A549 (cell line): ENCODE data around the gene EOGT. TPM values are rescaled to one million over a fixed set of nuclear protein-coding genes. Genes with fewer than 3 reads are reported as not detected.
A peak's percentile ranks its signal among the peaks of the same experiment; 100 is the strongest.

Experiments used
- ATAC-seq, 2 experiments: fragments of 200-7000 bp in 1 of 2; fragments of >200 bp in 1 of 2; cut with Nextera tagmentation in 1 of 2; cut with Tn5 transposase in 1 of 2; 3 replicates each; pipeline versions ENCODE4 v1.8.0 to v1.9.1; 2018 to 2020; ENCODE audit warnings: mild to moderate bottlenecking in 1 of 2, moderate library complexity in 1 of 2
- CTCF ChIA-PET: fragments of 300-600 bp; sonication (Branson Sonifier 250); formaldehyde crosslinking; extraction: SDS; loops from one replicate; lab custom pipeline; 2021; ENCODE audit warnings: antibody characterized with exemption, inconsistent platforms; lab: Yijun Ruan, JAX
- POLR2A ChIA-PET: fragments of 350-600 bp; formaldehyde crosslinking; extraction: SDS; loops from one replicate; lab custom pipeline; 2021; ENCODE audit warnings: antibody characterized with exemption, inconsistent platforms; lab: Yijun Ruan, JAX
- DNase-seq, 2 experiments: peaks; one replicate each; pipeline versions ENCODE4 v3.0.0 to v3.0.0-alpha.2; 2011 to 2016; ENCODE audit warnings: low read depth in 1 of 2, low spot score in 1 of 2
- FAIRE-seq: peaks from 2 replicates; lab custom pipeline; 2011; peaks lifted over from hg19 to GRCh38; lab: Jason Lieb, UNC
- H3K27ac ChIP-seq, 2 experiments: fragments of >200 bp; sonication (Bioruptor Twin); formaldehyde crosslinking; 3 replicates each; pipeline ENCODE4 v1.5.1; 2016 to 2017
- H3K4me1 ChIP-seq: fragments of >200 bp; sonication (Bioruptor Twin); formaldehyde crosslinking; 3 replicates; pipeline ENCODE4 v1.6.1; 2016
- H3K4me2 ChIP-seq: fragments of >200 bp; sonication (Bioruptor Twin); formaldehyde crosslinking; 3 replicates; pipeline ENCODE4 v1.6.1; 2016
- H3K4me3 ChIP-seq: fragments of >200 bp; sonication (Bioruptor Twin); formaldehyde crosslinking; 3 replicates; pipeline ENCODE4 v1.5.1; 2016
- H3K9me3 ChIP-seq: fragments of >200 bp; sonication (Bioruptor Twin); formaldehyde crosslinking; 3 replicates; pipeline ENCODE4 v1.6.1; 2016
- BHLHE40 ChIP-seq: IDR thresholded peaks from 2 replicates; pipeline ENCODE4 v1.6.1; 2012; ENCODE audit warnings: low read depth, low read length, inconsistent platforms
- CTCF ChIP-seq: fragments of >200 bp; sonication (Bioruptor Twin); formaldehyde crosslinking; IDR thresholded peaks from 3 replicates; pipeline ENCODE4 v1.5.1; 2016
- E2F6 ChIP-seq: IDR thresholded peaks from 2 replicates; pipeline ENCODE4 v1.6.1; 2012; ENCODE audit warnings: low read depth, borderline replicate concordance
- FOSL2 ChIP-seq, 2 experiments: fragments of 450-650 bp in 1 of 2; fragments of >200 bp in 1 of 2; sonication (Bioruptor Twin) in 1 of 2; formaldehyde crosslinking; IDR thresholded peaks; 2 replicates each; pipeline versions ENCODE4 v1.5.0 to v1.6.1; 2016 to 2020; ENCODE audit warnings: mild to moderate bottlenecking in 1 of 2, moderate library complexity in 1 of 2
- GATA3 ChIP-seq: IDR thresholded peaks from 2 replicates; pipeline ENCODE4 v1.6.1; 2012; ENCODE audit warnings: borderline replicate concordance
- HEYL ChIP-seq: fragments of 250-450 bp; sonication (Bioruptor Pico); IDR thresholded peaks from 2 replicates; pipeline ENCODE4 v1.8.0; 2021; ENCODE audit warnings: mild to moderate bottlenecking, moderate library complexity
- HOXB13 ChIP-seq: fragments of 250-450 bp; sonication (Bioruptor Pico); IDR thresholded peaks from 2 replicates; pipeline ENCODE4 v1.5.0; 2020; ENCODE audit warnings: low read depth, mild to moderate bottlenecking, moderate library complexity
- HOXB5 ChIP-seq: fragments of 250-450 bp; sonication (Bioruptor Pico); IDR thresholded peaks from 2 replicates; pipeline ENCODE4 v1.5.0; 2020; ENCODE audit warnings: mild to moderate bottlenecking, moderate library complexity
- JUN ChIP-seq, 2 experiments: fragments of >200 bp; sonication (Bioruptor Twin); formaldehyde crosslinking; IDR thresholded peaks; 2 replicates in 1 of 2; 3 replicates in 1 of 2; pipeline ENCODE4 v1.6.1; 2016 to 2017
- MAZ ChIP-seq: fragments of 150-350 bp; IDR thresholded peaks from 2 replicates; pipeline ENCODE4 v1.6.1; 2014; ENCODE audit warnings: antibody characterized with exemption, low read depth, low read length, borderline replicate concordance
- NPAS2 ChIP-seq: fragments of 250-450 bp; sonication (Bioruptor Pico); IDR thresholded peaks from 2 replicates; pipeline ENCODE4 v1.8.0; 2022; ENCODE audit warnings: mild to moderate bottlenecking, moderate library complexity, borderline replicate concordance
- PHF8 ChIP-seq: fragments of 200-600 bp; sonication (generic); IDR thresholded peaks from 2 replicates; pipeline ENCODE4 v1.6.1; 2016; ENCODE audit warnings: low read depth, mild to moderate bottlenecking, antibody characterized with exemption, moderate library complexity, borderline replicate concordance
- POLR2A ChIP-seq: IDR thresholded peaks from 2 replicates; pipeline ENCODE4 v1.6.1; 2012; ENCODE audit warnings: mild to moderate bottlenecking, low read length
- RAD21 ChIP-seq, 2 experiments: fragments of >200 bp in 1 of 2; sonication (Bioruptor Twin) in 1 of 2; formaldehyde crosslinking in 1 of 2; IDR thresholded peaks in 1 of 2; conservative IDR thresholded peaks in 1 of 2; 2 replicates in 1 of 2; 3 replicates in 1 of 2; pipeline ENCODE4 v1.6.1; 2012 to 2018; ENCODE audit warnings: inconsistent platforms in 1 of 2
- RFX5 ChIP-seq: fragments of 450-650 bp; IDR thresholded peaks from 2 replicates; pipeline ENCODE4 v1.7.1; 2014; ENCODE audit warnings: antibody characterized with exemption, mild to moderate bottlenecking, moderate library complexity
- SMC3 ChIP-seq: fragments of >200 bp; sonication (Bioruptor Twin); formaldehyde crosslinking; IDR thresholded peaks from 3 replicates; pipeline ENCODE4 v1.6.1; 2018; ENCODE audit warnings: inconsistent platforms
- USF2 ChIP-seq: fragments of 450-650 bp; IDR thresholded peaks from 2 replicates; pipeline ENCODE4 v1.6.1; 2014; ENCODE audit warnings: antibody characterized with exemption
- WGBS: methylation state at CpG from one replicate; pipeline ENCODE4 v1.1.6; 2017; ENCODE audit errors: missing lambda C conversion rate; 5-methylcytosine and 5-hydroxymethylcytosine counted together
- polyA minus RNA-seq: library from RNA; depleted of rRNA, polyadenylated mRNA; stranded (reverse); fragments of >200 nt; gene quantifications from 2 replicates; pipeline ENCODE4 v1.2.3, GENCODE V29; 2011; rRNA and poly(A)+ RNA removed
- polyA plus RNA-seq, 4 experiments: library from polyadenylated mRNA; depleted of rRNA in 3 of 4; stranded (reverse); fragments of >200 nt; fragmentation: RNase III in 1 of 4; extraction: RNeasy Plus Mini Kit Qiagen cat#74134 plus additional on column Dnase treatment in 1 of 4; gene quantifications; 2 replicates in 3 of 4; 3 replicates in 1 of 4; pipeline ENCODE4 v1.2.3, GENCODE V29; 2011 to 2017
- TF ChIP-seq, protein P1 (sequence below): fragments of 250-450 bp; sonication (Bioruptor Pico); IDR thresholded peaks from 2 replicates; pipeline ENCODE4 v1.5.0; 2021; ENCODE audit warnings: mild to moderate bottlenecking, moderate library complexity, borderline replicate concordance
- TF ChIP-seq, protein P2 (sequence below): IDR thresholded peaks from 2 replicates; pipeline ENCODE4 v1.6.1; 2012

Gene EOGT
- polyA plus RNA-seq (2011; rRNA removed) (11.1 and 11.3 TPM in 2 replicates), polyA plus RNA-seq (2017; fragmentation: RNase III; extraction: RNeasy Plus Mini Kit Qiagen cat#74134 plus additional on column Dnase treatment) (8.6 to 10.0 TPM (median 9.3 TPM) in 3 replicates), polyA minus RNA-seq (7.4 and 7.7 TPM in 2 replicates)
- polyA plus RNA-seq (2012; cell fraction: cytosol; rRNA removed), result 4.5 and 4.7 TPM in 2 replicates
- 3.5 and 5.8 TPM in 2 replicates for polyA plus RNA-seq (2012; cell fraction: nucleus; rRNA removed)

DNA sequence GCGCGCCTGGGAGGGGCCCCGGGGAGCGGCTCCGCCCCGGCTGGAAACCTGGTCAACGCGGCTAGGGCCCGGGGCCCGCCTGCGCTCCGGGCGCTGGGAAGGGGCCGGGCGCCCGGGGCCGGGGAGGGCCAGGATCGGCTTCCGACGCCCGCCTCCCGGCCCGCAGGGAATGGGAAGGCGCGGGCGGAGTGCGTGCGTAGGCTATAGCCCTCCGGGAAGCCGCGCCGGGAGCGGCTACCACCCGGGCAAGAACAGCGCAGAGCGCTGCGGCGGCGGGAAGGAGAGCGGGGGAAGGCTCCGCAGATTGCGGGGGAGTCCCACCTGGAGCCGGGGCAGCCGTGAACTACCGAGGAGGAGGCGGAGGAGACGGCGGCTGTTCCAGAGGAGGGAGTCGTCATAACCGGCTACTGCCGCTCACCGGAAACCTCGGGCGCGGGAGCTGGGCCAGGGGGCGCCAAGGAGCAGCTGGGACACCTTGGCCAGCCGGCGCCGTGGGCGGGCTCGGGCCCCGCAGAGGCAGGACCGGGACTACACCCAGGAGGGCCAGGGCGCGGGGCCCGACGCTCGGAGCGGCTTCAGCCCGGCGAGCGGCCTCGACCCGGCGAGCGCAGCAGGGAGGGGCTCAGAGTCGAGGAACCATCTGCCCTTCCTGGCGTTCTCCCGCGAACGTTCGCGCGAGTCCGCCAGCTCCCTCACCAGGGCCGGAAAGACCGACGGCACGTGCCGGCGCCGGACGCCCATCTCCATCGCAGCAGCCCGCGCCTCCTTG is at the start of gene EOGT:
Gene EOGT, minus strand, starts transcription at position 432 of the 769 bp plus-strand sequence. CDS start 3,838 bp downstream, outside the sequence.
- no peaks in the 10 kb centered on the region for H3K9me3 ChIP-seq
- DNase-seq (peak; percentile 72 to 84), ATAC-seq (peak; percentile 94 to 97), FAIRE-seq (no peak)
- ChIA-PET POLR2A (interaction anchor here (0.7 to 1.0 kb wide), 2 partner anchors 39 to 71 kb away, joined by 3 to 4 read pairs; partner anchors contain the start of gene ARL6IP5), CTCF (interaction anchor here (0.7 to 2.1 kb wide), 10 partner anchors 11 to 80 kb away, joined by 3 to 7 read pairs (median 4); no protein-coding TSS in a partner anchor)
- peak within 1 kb of the TSS; percentile 57 for H3K4me3 ChIP-seq
- peak within 1 kb of the TSS; percentile 89 to 100 for H3K27ac ChIP-seq
- H3K4me1 ChIP-seq, result peaks cover 13% of the 10 kb centered on the region; the same call in 2 of the 3 replicates
- TF ChIP-seq E2F6 (peak; percentile 94), RFX5 (no peak), HOXB13 (CRISPR knock-in tag) (peak; percentile 45; the same call in 1 of the 2 replicates), RAD21 (conservative IDR thresholded peaks at IDR 0.05 in 1 of 2, IDR thresholded peaks at IDR 0.05 in 1 of 2) (0 out of 5 replicates have a peak, but pooled peaks of 1 of the 2 experiments have one; percentile 19), JUN (IDR thresholded peaks at IDR 0.05) (peak in 1 of 2 experiments; percentile 61; a peak in 2 of 5 replicates), CTCF (peak; percentile 54), SMC3 (0 out of 3 replicates have a peak, but pooled peaks have one; percentile 26), HEYL (CRISPR knock-in tag) (no peak), GATA3 (no peak), NPAS2 (CRISPR knock-in tag) (no peak), HOXB5 (CRISPR knock-in tag) (peak; percentile 38; the same call in 1 of the 2 replicates), BHLHE40 (peak; percentile 87), FOSL2 (IDR thresholded peaks at IDR 0.05) (no peak), FOSL2 (CRISPR knock-in tag; IDR thresholded peaks at IDR 0.05) (no peak), MAZ (0 out of 2 replicates have a peak, but pooled peaks have one; percentile 16), PHF8 (peak; percentile 74; the same call in 1 of the 2 replicates), POLR2A (peak; percentile 46), USF2 (0 out of 2 replicates have a peak, but pooled peaks have one; percentile 44)
- TF ChIP-seq, protein P1, sequence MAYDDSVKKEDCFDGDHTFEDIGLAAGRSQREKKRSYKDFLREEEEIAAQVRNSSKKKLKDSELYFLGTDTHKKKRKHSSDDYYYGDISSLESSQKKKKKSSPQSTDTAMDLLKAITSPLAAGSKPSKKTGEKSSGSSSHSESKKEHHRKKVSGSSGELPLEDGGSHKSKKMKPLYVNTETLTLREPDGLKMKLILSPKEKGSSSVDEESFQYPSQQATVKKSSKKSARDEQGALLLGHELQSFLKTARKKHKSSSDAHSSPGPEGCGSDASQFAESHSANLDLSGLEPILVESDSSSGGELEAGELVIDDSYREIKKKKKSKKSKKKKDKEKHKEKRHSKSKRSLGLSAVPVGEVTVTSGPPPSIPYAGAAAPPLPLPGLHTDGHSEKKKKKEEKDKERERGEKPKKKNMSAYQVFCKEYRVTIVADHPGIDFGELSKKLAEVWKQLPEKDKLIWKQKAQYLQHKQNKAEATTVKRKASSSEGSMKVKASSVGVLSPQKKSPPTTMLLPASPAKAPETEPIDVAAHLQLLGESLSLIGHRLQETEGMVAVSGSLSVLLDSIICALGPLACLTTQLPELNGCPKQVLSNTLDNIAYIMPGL, result peak; percentile 85
- TF ChIP-seq, protein P2, sequence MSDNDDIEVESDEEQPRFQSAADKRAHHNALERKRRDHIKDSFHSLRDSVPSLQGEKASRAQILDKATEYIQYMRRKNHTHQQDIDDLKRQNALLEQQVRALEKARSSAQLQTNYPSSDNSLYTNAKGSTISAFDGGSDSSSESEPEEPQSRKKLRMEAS, result peak; percentile 96; the same call in 1 of the 2 replicates
- peak within 1 kb of the TSS; percentile 71 for H3K4me2 ChIP-seq
- 8% methylated on average over 7 of the region's 96 CpGs for WGBS
